GM13976 (cell line): ENCODE measurements around the gene CTRB1.
"Not testable (repeated sequence)": the region's sequence is repeated elsewhere in the genome, so short reads cannot be mapped to it uniquely, and the experiment has no call there.

ENCODE experiments used
- DNase-seq: peaks from one replicate; pipeline ENCODE4 v3.0.0; 2012; ENCODE audit warnings: low spot score
- in situ Hi-C: fragments of 300-500 bp; cut with MboI; formaldehyde crosslinking; loops from one replicate; pipeline ENCODE4 v1.12.0; 2022; ENCODE audit warnings: low sequenced_read_pairs, mixed read lengths, inconsistent platforms; ENCODE audit not compliant: unreplicated experiment
- TF ChIP-seq, protein P1 (sequence below): IDR thresholded peaks from 2 replicates; pipeline ENCODE4 v1.5.1; 2012; ENCODE audit warnings: borderline replicate concordance, mild to moderate bottlenecking; ENCODE audit not compliant: insufficient read depth; ENCODE audit errors: extremely low read depth, missing control alignments, control extremely low read depth

The CTRB1 gene

DNA sequence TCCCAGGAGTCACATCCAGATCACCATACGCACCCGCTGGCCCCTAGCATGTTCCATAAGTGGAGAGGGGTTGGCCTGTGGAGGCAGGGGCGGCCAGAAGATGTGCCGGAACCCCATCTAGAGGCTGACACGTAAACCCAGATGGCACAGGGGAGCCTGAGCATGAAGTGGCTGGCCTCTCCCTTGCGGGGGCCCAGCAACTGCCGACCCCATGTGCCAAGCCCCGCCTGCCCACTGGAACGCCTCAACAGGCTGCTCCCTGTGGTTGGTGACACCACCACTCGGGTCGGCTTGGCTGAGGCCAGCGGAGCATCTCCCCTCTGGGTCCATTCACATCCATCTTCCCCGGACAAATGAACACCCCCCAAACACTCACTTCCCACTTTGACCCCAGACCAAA, 23.2 kb downstream of the CTRB1 start:
- TF ChIP-seq, protein P1, sequence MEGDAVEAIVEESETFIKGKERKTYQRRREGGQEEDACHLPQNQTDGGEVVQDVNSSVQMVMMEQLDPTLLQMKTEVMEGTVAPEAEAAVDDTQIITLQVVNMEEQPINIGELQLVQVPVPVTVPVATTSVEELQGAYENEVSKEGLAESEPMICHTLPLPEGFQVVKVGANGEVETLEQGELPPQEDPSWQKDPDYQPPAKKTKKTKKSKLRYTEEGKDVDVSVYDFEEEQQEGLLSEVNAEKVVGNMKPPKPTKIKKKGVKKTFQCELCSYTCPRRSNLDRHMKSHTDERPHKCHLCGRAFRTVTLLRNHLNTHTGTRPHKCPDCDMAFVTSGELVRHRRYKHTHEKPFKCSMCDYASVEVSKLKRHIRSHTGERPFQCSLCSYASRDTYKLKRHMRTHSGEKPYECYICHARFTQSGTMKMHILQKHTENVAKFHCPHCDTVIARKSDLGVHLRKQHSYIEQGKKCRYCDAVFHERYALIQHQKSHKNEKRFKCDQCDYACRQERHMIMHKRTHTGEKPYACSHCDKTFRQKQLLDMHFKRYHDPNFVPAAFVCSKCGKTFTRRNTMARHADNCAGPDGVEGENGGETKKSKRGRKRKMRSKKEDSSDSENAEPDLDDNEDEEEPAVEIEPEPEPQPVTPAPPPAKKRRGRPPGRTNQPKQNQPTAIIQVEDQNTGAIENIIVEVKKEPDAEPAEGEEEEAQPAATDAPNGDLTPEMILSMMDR: no peak
- no peak for DNase-seq
- in situ Hi-C loops: no loop called here

DNA sequence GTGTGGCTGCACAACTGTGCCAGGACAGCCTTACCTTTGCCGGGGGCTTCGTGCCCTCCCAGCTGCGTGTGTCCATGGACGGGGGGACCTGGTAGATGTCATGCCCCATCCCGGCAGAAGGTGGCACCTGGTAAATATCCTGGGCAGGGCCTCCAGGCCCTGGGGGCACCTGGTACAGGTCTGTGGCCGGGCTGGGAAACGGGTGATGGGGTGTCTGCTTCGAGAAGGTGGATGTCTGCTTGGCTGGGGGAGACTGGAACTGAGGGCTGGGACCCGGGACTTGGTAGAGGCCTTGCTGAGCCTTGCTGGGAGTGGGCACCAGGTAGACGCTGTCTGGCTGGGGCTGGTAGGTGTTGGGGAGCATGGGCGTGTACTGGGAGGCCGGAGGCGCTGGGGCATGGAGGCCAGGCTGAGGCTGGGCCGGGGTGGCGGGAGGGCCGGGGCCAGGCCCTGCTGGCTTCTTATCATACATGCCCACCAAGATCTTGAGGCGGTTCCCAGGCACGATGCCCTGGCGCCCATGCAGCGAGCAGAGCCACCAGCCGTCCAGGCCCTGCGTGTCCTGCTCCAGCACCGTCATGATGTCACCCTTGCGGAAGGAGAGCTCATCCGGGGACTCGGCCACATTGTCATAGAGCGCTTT, 23.8 kb downstream of the CTRB1 start:
- in situ Hi-C loops, DNase-seq: not testable (repeated sequence)

DNA sequence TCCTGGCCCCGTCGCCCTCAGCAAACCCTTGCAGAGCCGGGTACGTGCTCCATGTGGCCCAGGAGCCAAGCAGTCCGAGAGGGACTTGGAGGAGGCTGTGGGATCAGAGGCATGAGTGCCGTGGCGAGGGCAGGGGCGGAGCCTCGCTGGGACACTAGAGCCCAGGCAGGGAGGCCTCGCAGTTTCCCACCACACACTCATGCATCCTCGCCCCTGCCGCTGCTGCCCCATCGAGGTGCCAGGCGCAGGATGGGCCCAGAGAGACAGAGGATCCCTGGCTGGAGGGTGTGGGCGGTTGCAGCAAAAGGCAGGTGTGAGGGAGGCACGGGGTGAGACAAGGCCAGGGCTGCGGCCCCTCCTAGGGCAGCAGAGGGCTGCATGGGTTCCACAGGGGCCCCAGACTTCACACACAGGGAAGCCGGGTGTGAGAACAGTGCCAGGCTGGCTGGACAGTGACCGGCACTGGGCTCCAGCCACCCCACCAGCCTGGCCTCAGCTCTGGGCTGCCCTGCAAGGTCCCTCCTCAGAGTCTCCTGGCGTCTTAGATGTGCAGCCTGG, 25.0 kb downstream of the CTRB1 start:
- DNase-seq: no peak
- TF ChIP-seq, protein P1: no peak
- in situ Hi-C loops: no loop called here

DNA sequence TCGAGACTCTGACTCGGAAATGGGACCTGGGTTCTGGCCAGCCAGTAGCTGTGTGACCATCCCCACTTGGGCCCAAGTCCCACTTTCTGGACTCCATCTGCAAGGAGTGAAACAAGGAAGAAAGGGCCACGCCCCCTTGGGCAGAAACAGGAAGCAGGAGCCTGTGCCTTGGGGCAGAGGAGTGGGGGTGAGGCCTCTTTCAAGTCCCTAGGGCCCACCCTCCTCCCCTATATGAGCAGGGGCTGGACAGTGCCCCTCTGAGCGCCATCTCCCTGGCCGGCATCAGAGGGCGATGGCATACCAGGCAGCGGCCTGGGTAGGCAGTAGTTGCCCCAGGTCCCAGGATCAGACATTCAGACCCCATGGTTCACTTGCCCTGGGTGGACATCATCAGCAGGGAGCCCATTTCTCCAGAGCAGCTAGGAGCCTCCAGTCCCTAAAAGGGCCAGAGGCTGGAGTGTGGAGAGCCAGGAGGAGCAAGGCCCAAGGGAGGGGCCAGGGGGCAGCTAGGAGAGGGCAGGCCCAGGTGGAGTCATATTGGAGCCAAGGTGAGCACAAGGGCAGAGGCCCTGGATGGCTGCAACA, 25.5 kb downstream of the CTRB1 start:
- in situ Hi-C loops: no loop called here
- no peak for DNase-seq
- TF ChIP-seq, protein P1: no peak

DNA sequence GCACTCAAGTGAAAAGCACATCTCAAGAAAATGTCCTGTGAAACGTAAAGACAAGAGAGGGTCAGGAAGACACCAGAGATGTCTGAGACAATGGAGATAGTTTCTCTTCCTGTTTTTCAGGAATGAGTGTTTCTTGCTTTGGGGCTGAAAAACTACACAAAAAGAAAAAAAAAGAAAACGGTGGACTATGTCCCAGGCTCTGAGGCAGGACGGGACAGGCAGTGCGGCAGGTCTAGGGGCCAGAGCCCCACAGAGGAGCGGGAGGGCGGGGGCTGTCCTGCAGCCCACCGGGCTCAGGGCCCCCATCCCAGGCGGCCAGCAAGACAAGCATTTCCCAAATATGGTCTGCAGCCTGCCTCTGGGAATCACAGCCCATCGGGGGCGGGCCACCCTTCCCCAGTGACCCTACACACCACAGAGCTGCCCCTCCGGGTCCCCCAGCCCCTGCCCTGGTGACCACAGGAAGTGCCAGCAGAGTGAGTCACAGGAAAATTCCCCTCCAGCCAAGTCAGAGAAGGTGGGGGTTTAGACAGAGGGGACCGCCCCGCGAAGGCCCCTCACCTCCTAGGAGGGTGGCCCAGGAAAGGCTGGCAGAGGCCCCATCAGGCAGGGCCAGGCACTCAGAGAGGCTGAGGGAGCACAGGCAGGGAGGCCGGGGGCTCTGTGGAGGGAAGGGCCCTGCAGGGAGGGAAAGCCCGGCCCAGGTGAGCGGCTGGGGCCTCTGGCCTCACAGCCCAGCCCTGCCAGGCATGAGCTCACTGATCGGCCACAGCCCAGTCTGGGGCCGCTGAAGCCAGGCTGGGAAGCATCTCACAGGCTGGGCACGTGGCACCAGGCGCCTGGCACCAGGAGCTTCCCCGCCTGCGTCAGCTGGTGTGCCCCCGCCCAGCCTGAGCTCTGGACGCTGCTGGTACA, 26.3 kb downstream of the CTRB1 start:
- TF ChIP-seq, protein P1: no peak
- in situ Hi-C loops: no loop called here
- DNase-seq: no peak

DNA sequence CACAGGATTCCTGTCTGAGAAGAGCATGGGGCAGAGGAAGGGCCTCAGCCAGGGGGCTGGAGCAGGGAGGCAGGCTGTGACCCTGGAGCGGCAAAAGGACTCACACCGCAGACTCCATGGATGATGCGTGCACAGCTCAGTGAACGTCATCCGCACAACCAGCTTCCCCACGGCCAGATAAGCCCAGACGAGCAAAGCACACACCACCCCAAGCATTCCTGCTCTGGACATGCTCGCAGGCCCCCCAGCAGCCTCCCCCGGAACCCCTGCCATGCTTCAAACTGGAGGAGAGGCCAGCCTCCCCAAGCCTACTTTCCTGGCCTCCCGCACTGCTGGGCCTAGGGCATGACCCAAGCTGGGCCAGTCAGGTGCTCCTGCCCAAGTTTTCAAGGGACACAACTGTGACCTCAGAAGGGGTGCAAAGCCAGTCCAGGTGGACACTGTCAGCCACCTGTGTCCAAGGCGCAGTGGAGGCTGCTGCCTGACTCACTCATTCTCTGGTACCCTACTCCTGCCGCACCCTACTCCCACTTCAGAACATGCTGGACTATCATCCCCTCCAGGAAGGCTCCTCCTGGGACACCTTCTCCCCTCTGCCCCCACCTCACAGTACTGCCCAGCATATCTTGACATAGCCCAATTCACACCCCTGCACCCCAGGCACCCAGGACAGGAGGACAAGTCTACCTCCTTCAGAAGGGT, 27.9 kb downstream of the CTRB1 start:
- in situ Hi-C loops: no loop called here
- TF ChIP-seq, protein P1: no peak
- DNase-seq: no peak

DNA sequence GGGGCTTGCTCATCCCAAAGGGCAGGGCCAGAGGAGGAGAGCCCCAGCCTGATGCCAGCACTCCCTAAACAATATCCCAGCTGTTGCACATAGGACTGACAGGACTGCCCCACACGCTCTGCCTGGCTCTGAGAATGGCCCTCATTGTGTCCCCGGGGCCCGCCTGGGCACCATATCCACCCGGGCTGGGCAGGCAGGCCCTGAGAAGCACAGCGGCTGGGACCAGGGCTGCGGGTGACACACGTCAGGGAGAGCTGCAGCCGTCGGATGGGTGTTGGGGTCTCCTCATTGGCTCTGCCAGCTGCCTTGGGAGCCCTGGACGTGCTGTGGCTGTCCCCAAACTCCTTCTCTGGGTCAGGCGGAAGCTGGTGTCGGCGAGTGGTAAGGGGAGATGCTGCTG, 28.5 kb downstream of the CTRB1 start:
- TF ChIP-seq, protein P1: no peak
- no peak for DNase-seq
- in situ Hi-C loops: no loop called here
